OCI-LY7 (cell line): ENCODE data around the gene LMOD2.

Experiments
- CTCF ChIP-seq: fragments of 200-600 bp; sonication (generic); conservative IDR thresholded peaks from 2 replicates; pipeline ENCODE4 v1.5.1; 2014; ENCODE audit warnings: mild to moderate bottlenecking, antibody characterized with exemption, low read length, moderate library complexity, mixed read lengths
- EZH2phosphoT487 ChIP-seq: fragments of 200-600 bp; sonication (generic); IDR thresholded peaks from 2 replicates; pipeline ENCODE4 v1.6.1; 2018; ENCODE audit warnings: low read depth, borderline replicate concordance, mild to moderate bottlenecking, mixed run types, antibody characterized with exemption, low read length, moderate library complexity, mixed read lengths

DNA sequence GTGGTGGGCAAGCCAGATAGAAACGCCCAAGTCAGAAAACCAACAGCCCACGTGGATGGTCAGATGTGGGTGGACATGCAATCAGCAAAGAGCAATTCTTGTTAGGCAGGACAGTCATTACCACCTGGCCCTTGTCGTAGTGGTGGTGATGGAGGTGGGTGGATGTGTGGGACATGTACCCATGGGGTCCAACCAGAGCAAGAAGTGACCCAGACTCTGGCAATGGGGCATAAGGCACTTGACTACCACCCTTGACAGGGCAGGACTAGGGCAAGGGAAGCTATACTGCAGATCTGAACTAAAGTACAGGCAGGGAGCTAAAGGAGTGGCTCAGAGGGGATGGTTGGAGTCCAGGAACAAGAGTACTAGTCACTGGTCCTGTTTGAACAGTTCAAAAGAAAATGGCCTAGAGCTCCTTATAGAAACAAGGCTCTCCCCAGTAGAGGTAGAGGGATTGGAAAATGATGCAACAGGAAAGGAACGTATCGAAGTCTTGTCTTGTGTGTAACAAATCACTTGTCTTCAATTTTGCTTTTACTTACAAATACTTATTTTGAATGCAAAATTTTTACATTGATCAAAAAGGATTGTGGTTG, 17.6 kb downstream of the LMOD2 start:
- TF ChIP-seq CTCF (no peak), EZH2phosphoT487 (no peak)
